Hematopoietic multipotent progenitor cell treated with erythropoietin and hydrocortisone succinate and interleukin-3 and kit ligand, for 8 days (in vitro differentiated cells): ENCODE data around the gene SIL1.
"Not testable (repeated sequence)": the region's sequence is repeated elsewhere in the genome, so short reads cannot be mapped to it uniquely, and the experiment has no call there.

Experiments used
- DNase-seq: peaks from one replicate; pipeline ENCODE4 v3.0.0-alpha.2; 2015

The SIL1 gene

DNA sequence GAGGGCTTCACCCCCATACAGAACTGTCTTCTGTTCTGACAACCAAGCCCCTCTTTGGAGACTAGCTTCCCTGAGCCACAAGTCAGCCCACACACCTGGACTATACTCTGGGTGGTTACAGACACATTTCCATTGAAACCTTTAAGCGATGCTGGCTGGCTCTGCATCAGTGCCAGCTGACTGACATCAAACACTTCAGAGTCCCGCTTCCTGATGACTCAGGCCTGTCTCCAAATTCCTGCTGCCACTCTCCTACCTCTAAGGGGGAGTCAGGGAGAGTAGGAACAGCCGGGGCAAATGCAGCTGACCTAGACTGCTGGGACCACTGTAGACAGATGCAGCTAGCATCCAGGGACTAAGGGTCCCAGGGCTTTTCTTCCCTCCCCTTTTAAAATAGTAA is 59.4 kb downstream of the SIL1 start:
- no peak for DNase-seq

DNA sequence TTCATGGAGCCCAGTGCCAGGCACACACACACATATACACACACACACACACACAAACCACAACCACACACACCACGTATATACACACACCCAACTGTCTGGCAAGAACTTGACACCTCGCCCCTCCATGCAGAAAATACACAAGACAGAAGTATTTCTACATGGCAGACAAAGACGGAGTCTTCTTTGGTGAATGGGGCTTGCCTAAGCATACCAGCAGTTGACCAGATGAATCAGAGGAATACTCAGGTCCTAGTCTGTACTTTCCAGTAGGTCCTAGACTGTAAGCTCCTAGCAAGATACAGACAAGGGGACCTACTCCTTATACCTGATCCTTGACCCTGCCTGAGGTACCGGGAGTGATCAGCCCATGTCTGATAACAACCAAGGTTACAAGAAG is 60.1 kb downstream of the SIL1 start:
- no peak for DNase-seq

DNA sequence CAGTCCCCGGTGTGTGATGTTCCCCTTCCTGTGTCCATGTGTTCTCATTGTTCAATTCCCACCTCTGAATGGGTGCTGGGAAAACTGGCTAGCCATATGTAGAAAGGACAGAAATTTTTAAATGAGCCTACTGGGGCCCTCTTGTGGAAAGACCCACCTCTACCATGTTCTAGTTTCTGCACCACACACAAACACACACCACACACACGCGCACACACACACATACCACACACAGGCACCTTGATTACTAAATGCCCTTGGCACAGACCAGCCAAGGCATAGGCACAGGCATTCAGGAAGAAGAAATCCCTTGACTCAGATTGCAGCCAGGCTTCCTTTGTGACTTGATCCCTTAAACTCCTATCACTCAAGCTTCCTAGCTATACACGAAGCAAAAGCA is 60.5 kb downstream of the SIL1 start:
- DNase-seq = peak; percentile 41

DNA sequence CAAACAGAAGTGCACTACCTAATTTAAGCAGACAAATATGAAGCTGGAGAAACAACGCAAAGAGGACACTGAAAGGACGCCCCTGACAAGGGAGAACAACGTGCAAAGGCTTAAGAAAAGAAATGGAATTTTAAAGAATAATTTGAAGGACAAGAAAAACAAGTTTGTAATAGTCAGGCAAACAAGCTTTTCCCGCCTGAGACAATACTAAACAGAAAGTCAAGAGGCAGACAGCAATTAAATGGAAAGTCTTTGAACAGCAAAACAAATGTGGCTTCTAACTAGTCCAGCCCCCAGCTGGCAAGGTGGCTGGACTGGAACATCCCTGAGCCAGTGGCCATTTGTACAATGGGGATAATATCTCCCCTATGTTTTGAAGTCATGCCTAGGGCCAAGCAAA is 63.3 kb downstream of the SIL1 start:
- no peak for DNase-seq

DNA sequence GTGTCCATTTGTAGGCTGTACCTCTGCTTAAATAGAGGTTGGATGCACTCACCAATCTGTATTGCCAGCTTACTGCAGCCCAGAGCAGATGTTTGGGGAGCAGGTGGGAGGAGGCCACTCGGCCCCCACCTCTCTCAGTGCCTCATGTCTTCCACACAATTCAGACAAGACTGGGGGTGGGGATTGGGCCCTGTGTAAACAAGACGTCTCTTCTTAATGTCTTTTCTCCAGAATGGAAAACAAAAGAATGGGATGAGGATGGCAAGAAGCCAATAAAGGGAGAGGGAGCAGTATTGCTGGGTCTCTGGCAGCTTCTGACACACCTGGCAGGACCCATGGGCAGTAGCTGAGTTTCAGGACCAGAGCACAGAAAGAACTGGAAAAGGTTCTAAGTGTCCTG is 64.9 kb downstream of the SIL1 start:
- DNase-seq = no peak

DNA sequence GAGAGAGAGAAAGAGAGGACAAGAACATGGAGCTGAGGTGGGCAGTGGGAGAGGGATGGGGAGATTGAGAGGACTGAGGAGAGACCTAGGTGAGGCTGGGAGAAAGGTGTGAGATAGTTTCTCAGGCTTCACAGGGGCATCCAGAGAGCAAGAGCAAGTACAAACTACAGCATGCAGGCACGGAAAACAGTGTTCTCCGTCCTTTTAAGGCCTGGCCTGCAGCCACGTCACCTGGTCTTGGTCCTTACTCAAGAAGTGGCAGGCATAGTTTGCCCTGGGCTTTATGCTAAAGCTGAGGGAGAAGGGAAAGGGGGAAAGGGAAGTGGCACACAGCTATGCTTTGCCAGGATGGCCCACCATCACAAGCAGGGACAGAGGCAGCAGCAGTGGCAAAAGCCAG is 65.7 kb downstream of the SIL1 start:
- DNase-seq = no peak

DNA sequence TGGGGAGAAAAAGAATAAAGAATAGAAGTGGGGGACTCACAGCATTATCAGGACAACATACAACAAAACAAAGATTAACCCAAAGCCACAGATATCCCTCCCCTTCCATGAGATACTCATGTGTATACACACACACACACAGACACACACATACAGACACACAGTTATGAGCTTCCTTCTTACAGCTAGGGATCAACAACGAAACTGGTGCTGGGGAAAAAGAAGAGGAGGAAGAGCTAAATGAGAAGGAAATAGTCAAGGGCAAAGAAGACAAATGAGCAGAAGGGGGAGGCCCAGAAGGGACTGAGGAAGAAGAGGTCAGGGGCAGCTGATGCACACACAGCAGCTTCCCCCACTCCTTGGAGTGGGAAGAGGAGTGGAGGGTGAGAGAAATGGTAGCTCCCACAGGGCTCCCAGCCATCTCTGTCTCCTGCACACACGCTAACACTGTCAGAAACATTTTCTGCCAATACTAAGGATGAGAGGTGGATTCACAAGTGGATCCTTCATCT is 66.2 kb downstream of the SIL1 start:
- DNase-seq = no peak

DNA sequence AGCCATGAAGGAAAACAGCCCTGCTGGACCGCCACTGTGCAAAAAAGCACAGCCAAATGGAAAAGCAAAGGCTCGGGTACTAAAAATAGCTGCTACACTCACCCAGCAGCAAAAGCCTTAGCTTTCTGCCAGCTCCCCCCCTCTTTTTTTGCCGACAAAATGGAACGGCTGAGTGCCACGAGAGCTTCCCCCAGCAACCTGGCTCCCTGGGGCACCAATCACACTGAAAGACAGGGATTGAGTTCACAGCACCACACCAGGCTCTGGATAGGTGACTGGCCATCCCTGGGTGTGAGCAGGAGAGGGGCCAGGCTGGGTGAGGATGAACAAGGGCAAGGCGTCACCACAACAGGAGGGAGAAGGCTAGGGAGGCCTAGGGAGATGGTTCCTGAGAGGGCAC is 66.7 kb downstream of the SIL1 start:
- no peak for DNase-seq

DNA sequence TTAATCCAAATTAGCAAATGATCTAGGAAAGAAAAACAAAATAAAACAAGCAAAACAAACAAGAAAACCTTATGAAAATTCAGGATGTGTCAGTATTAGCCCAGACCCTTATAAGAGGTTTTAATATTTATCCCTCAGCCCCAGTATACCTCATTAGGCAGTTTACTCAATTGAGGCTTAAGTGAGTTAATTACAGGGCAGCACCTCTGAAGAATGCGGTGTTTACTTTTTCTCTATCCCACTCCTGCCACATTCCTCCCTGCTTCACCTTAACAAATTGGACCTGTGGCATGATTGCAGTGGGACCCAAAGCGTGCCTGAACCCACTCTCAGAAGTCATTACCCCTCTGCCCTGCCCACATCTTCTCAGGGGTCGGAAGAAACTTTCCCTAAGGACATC is 67.1 kb downstream of the SIL1 start:
- no peak for DNase-seq

DNA sequence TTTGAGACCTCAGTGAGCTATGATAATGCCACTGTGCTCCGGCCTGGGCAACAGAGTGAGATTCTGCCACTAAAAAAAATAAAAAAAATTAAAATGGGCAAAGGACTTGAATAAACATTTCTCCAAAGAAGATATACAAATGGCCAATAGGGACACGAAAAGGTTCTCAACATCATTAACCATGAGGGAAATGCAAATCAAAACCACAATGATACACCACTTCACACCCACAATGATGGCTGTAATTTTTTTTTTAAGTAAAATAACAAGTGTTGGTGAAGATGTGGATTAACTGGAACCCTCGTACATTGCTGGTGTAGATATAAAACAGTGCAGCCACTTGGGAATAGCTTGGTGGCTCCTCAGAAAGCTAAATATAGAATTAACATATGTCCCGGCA is 68.0 kb downstream of the SIL1 start:
- DNase-seq = no peak

DNA sequence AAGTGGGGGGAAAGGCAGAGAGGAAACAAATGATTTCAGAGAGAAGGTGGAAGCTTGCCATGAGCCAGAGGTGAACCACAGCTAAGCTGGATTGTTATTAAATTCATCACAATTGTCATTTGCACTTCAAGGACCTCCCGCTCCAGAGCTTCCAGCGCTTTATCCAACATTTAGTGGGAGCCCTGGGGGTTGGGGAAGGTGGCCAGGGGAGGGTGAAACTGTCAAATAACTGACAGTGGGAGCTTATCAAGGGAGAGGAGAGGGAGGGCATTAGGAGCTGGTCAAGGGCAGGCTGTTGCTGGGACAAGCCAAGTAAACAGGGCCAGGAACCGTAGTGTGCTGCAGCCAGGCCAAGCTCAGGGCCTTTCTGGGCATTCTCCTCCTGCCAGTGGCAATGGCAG is 71.5 kb downstream of the SIL1 start:
- no peak for DNase-seq

DNA sequence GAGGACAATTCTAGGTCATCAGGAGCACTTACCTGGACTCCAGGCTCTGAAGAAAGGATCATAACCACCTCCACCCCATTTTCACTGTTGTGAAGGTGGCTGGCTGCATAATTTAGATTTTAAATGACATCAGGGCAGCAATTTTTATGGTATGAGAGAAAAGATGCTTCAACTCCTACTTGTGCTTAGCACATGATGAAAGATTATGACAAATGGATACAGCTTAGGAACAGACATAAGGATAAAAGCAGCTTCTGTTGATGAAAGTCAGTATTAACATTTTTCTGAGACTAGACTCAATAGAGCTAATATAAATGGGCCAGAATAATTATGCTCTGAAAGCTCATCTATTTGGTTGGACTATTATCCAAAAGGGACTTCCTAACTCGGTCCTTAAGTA is 72.2 kb downstream of the SIL1 start:
- DNase-seq = no peak

DNA sequence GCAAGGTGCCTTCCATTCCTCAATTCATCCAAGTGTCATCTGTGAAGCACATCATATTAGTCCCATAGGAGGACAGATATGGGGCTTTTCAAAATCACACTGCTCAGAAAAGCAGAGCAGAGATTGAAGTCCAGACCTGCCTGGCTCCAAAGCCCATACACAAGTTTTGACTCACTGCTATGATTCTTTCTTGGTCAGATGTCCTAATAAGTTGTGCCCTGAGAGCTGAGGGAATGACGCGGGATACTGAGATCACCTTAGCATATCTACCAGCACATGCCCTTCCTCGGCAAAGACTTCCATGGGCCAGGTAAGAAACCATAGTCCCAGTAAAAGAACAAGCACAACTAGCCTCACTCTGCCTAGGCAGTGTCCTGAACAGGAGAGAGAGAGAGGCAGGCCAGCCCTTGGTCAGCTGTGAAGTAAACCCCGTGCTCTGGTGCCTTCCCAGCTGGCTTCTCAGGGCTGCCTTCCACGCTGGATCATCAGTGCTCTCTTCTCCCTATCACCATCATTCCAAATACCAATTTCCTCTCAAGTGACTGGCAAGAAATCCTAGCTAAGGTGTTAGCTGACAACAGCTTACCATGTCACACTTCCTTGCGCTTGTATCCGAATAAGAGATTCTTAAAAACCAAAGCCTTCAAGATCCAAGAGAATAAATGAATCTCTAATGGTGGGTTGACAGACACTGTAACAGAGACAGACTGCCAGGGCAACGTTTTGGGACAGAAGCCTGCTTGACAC is 73.2 kb downstream of the SIL1 start:
- DNase-seq = no peak

DNA sequence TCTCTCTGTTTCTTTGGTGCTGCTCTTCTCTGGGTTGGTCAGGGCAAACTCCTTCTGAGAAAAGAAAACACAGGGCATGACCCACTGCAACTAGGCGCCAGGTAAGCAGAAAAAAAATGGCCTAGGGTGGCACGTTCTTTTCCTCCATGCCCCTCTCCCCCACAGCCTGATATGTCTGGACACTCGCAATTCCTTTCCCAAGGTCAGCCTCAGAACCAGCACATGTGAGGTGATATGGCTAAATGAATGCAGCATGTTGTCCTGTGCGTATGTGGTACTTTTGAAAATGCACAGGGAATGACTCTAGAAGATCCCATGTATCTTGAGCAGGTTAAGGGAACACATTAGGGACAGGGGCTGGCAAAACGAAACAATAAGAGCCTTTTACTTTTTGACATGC is 77.0 kb downstream of the SIL1 start:
- no peak for DNase-seq

DNA sequence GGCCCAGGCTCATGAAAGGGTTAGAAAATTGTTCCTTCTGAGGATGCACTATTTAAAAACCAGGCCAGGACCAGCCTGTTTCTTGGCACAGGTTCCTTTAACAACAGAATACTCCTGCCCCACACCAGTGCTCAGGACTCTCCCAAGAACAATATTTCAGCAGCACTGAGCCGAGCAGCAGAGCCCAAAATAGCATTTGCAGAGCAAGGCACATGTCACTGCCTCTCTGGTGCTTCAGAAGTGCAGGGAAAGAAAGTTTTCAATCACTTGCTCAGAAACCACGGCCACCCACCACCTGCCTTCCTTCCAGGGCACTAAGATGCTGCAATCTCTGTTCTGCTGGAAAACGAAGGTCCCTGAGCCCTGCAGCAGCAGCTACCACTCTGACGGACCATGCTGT is 77.6 kb downstream of the SIL1 start:
- DNase-seq = no peak

DNA sequence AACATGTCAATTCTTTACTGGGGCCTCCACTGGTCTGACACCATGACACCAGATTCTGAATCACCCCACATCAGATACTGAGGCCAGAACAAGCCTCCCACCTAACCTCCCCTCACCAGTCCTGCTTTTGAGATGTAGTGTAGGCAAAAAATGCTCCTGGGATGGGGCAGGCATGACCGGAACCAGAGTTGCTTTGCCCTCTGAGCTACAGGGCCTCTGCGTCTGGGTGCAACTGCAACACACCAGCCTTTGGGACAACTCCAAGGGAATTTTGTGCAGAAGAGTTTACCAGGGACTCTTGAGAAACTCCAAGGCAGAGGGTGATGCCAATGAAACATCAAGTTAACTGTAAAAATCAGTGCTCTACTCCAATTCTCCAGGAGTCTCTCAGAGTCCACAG is 79.4 kb downstream of the SIL1 start:
- no peak for DNase-seq

DNA sequence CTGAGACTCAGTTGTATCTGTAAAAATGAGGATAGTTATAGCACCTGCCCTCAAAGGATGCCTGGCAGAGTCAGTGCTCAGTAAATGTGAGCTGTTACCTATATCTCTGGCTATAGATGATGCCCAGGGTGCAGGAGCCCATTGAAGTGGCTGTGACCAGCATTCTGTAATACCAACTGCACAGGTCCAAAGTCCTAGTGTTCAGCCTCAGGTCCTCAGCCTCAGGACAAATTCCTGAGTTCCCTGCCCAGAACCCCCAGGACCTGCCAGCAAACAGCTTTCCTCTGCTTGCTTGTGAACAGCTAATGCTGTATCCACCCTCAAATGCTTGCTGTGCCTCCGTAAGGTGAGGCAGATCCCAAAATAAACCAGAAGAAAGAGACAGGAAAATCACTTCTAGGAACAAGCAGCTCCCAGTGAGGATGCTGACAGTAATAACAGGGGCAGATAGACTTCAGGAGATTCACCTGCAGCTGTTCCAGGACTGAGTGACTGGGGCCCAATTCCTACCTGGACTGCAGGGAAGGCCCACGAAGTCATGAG is 80.8 kb downstream of the SIL1 start:
- DNase-seq = no peak

DNA sequence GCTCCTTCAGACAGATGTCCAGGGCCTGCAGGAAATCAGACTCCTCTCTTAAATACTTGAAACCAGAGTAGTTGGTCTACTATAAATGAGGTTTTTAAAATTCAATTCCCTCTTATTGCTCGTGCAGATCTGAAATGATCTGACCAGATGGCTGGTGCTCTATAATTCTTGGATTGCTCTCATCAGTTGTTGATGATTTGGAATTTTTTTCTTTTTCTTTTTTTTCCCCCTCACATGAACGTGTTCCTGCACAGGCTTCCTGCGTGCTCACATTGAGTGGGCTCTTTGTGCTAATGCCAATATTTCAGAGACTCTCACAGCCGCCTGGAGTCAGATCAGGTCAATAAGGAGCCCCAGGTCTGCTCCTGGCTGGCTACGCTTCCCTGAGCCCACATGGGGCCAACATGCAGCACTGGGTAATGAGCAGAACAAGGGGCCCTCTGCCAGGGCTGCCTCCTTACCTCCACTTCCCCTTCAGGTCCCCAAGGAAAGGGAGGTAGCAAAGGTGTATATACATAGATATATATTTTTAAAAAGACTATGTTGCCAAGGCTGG is 82.0 kb downstream of the SIL1 start:
- no peak for DNase-seq

DNA sequence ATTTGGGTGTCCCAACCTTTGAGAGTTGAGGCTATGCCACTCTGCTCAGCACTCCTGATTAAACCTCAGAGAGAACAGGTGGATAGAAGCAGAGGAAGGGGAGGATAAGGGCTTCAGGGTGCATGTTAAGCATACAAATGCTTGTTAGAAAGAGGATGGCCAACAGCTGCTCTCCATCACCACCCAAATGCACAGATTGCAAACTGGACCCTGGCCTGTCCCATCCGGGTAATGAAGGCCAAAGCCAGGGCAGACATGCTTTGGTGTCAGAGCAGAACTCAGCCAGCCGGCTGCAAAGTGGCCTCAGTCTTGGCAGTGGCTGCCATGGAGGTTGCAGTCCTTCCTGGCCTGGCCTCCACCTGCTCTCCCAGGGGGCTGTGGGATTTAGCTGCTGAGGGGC is 84.3 kb downstream of the SIL1 start:
- no peak for DNase-seq

DNA sequence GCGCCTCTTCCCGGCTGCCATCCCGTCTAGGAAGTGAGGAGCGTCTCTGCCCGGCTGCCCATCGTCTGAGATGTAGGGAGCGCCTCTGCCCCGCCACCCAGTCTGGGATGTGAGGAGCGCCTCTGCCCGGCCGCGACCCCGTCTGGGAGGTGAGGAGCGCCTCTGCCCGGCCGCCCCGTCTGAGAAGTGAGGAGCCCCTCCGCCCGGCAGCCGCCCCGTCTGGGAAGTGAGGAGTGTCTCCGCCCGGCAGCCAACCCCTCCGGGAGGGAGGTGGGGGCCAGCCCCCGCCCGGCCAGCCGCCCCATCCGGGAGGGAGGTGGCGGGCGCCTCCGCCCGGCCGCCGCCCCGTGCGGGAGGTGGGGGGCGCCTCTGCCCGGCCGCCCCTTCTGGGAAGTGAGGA is 85.8 kb downstream of the SIL1 start:
- DNase-seq = not testable (repeated sequence)

DNA sequence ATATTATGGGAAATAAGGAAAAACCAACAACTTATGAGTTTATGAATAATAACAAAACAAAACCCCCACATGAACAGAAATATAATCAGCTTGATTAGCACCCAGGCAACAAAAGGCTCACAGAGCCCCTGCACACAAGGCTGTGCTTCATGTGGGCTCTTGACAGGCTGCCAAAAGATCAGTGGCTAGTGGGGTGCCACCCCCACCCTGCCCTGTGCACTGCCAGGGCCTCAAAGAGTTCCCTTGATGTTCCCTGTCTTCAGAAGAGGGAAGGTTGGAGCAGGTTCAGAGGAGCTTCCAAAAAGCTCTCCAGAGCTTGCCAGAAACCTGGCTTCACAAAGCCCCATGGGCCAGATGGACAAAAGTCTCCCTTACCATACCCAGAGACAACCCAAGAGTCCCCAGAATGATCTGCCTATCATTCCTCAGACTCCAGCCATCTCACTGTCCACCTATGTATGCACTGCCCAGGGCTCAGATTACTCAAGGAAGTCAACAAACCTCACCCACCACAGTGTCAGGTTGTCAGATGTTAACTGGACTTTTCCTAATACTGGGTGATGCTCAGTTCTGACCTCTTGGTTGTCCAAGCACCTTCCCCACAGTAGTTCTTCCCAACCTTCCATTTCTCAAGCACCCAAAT is 87.5 kb downstream of the SIL1 start:
- DNase-seq = peak; percentile 58

DNA sequence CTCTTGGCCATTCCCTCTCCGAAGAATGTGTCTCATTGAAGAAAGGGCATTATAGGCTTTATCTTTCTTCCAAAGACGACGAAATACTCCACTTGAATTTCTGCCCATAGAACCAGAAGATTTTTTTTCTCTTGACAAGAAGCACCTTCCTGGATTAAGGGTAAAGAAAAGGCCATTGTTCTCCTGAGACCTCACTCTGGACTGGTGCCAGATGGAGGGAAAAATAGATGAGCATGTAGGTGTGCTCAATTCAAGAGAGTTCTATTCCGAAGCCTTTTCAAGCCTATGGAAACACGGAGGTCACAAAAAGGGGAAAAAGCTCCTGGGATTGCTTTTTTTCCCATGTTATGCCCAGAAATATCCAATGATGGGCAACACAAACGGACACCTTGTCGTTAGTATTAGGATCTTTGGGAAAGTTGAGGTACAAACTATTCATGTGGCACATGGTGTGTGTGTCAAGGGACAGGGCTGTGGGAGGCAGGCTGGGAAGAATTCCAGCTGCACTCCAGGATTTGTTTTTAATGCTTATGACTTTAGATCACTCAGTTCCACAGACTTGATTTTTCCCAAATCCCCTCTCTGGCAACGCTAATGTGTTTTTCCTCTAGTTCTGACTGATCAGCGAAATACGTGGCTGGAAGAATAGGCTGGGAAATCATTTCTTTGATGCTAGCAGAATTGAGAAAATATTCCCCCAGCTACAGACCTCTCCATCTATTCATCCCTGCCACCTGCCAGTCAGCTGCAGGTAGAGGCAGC is 89.9 kb downstream of the SIL1 start:
- no peak for DNase-seq

DNA sequence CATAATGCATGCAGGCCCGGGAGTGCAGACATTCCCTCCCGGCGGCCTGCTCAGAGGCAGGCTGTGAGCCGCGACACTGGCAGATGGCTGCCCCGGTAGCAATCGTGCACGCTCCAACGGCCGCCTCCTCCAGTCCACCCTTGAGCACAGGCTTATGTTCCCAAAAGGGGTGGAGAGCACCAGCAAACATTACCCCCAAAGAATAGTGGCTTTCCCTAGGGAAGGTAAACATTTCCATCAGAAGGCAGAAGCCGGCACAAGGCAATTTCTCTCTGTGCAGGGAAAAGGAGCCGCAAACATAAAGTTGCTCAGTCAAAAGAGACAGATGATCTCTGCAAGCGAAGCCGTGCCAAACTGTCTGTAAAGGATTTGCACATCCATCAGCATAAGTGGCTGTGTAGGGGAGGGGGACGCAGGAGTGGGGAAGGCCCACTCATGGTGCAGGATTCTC is 92.5 kb downstream of the SIL1 start:
- no peak for DNase-seq
